SHP77 treated with DMSO at 0.1 percent for 48 hours (cell line): ENCODE results near the gene KIRREL3.

ENCODE experiments used
- DNase-seq: peaks from one replicate; lab custom pipeline; 2025; lab: John Stamatoyannopoulos, UW

Gene KIRREL3

DNA sequence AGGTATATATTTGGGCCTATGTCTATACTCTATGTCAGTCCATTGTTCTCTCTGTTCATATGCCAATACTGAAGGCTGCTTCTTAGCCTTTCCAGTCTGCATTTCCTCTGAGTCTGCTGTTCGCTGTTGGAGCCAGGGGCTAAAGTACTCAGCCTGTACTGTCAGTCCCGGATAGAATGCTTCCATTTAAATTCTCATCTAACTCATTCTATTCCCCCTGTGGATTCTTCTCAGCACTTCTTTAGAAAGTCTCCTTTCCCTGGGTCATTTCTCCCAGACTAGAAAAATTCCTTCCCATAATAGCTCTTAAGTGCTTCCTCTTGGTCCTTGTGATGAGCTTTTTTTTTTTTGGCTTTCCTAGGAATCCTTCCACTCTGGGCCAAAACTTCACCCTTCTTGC, 293.1 kb downstream of the KIRREL3 start:
- no peak for DNase-seq

DNA sequence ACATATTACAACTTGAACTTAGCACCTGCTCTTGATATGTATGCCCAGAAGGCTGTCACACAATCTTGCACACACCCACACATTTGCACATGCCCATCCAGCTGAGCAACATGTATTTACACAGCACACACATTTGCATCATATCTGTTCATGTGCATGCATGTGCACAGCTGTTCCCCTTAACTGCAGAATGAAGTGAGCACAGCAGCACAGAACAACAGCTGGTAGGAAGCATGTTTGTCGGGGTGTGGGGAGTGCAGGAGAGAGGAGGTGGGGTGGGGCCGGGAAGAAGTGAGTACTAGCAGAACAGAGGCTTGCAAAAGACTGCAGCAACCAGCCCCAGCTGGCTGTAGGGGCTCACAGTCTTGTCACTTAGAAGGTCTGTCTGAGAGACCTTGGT, 296.5 kb downstream of the KIRREL3 start:
- DNase-seq: no peak

DNA sequence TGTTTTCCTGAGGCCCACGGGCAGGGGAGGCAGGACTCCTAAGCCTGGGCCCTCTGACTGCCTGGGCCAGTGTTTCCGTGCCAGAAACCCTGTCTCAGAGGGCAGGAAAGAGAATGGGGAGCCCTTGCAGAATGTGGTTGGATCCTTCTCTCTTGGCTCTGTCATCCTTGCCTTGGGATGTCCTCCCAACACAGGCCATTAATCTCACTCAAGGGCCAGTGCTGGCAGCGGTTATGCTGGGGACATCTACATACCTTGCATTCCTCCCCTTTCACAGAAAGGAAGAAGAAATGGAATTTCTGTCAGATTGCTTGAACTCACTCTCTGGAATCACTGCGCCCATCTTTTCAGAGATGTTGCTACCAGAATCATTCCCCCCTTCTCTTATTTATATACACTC, 296.9 kb downstream of the KIRREL3 start:
- DNase-seq: no peak

DNA sequence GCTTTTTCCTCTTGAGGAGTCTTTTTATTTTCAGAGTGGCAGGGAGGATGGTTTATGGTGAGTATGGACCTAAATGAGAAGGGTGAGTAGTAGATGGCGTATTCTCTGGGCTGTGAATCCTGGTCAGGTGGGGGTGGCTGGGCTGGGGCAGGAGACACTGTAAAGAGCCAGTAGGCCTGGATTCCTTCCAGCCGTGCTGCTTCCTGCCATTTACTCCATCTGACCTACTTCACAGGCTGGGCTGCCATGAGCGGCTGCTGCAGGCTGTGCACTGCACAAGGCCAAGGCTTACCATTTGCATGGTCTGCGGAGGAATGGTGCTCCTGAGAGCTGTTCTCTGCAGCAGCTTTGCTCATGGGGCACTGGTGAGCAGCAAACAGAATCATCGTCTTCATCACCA, 297.6 kb downstream of the KIRREL3 start:
- DNase-seq: no peak

DNA sequence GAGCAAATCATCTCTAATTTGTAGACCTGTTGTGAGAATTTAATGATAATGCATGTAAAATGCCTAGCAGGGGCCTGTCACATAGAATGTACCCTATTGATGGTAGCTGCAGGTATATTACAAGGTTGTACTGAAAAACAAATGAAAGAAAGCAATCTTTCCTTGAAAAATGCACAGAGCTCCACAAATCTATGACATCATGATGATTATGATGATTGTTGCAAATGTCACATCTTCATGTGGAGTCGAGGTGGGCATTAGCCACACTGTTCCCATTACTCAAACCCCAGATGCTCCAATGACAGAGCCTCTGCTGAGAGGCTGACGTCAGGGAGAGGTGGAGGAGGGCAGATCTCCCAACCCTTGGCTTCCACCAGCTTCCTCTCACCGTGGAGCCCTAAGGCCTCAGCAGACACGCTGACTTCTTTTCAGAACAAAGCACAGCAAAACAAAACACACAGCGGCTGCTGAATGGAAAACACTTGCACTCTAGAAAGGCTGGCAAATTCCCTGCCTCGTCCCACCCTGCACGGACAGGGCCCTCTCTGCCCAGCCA, 298.3 kb downstream of the KIRREL3 start:
- DNase-seq: no peak

DNA sequence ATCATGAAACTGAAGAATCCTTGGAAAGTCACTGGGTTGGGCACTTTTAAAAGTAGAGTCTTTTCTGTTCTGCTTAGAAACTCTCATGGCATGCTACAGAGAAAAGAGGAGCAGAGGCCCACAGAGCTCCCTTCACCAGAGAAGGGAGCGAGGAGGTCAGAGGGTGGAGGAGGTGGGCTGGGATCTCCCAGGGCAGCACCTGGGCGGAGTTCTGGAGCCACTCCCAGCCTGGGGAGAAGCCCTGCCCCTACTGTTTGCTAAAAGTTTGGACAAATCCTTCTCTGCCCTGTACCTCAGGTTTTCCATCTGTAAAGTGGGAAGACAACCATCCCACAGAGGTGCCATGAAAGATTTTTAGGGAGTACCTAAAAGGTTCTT, 299.1 kb downstream of the KIRREL3 start:
- no peak for DNase-seq

DNA sequence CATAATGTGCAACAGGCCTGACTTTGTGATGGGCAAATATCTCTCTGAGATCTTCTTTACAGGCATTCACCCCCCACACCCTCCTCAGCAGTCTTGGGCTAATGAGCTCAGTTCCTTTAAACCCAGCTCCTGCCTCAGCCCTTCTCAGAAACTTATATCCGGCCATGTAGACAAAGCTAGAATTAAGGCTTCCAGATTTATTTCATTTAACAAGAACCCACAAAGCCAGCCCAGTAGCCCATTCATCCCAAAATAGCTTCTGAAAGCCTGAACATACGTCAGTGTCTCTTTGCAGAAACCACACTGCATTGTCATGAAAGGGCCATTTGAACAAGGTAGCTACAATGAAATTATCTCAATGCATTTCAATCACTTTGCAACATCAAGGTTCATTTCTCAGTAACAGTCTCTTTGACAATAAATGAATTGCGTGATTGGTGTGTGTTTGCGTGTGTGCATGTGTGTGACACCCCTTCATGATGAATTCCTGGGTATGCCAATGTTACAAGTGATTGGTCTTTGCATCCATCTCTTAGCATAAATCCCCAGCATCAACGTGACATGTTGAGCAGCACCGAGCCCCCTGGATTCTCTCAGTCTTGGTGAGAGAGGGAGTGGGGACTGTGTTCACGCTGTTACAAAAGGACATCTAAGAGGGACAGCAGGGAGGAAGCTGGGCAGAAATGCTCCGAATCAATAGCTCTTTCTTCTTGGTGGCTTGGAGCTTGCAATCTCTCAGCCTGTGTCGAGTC, 299.6 kb downstream of the KIRREL3 start:
- no peak for DNase-seq

DNA sequence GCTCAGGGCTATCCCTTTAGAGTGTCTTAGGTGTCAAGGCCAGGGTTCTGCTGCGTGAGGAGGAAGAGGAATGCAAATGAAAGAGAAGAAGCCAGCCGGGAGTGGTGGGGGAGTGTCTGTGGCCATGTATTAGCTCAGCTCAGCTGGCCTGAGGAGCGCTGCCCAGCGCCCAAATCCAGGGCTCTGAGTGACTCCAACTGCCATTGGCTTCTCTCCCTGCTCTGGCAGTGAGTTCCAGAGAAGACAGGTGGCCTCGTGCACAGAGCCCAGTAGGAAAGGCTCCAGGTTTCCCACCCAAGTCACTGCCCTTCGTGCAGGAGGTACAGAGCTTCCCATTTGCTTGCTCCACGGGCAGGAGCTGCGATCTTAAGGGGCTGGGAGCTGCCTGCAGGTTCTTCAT, 302.0 kb downstream of the KIRREL3 start:
- DNase-seq: no peak

DNA sequence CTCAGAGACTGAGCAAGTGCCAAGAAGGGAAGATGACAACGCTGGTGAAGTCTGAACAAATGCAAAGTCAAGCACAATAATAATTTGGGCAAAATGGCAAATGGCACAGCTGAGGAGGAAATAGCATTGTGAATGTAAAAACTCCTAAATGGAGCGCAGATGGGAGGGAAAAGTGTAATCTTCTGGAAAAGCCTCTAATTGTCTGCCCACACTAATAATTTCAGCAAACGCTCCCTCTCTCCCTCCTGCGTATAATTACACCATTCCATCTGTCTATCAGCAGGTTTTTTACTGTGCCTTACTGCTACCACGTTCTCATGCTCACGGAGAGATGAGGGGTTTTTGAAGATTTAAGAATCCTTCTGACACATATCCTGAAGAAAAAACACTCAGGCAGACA, 302.6 kb downstream of the KIRREL3 start:
- DNase-seq: no peak

DNA sequence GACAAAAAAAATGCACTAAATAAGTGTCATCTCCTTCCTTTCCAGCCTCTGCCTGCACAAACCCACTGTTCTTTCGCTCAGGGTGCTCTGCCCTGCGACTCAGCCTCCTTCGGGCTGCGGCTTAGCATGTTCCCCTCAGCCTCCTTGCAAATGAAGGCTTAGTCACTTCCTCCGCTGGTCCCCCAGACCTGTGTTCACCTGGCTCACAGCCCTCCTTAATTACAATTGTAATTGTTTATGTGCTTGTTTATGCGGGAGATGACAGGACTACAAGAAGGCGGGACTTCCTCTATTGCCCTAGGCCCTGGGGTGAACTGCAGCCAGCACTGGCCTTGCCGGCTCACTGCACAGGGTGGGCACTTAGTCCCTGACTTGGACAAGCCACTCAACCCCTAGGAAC, 303.6 kb downstream of the KIRREL3 start:
- no peak for DNase-seq

DNA sequence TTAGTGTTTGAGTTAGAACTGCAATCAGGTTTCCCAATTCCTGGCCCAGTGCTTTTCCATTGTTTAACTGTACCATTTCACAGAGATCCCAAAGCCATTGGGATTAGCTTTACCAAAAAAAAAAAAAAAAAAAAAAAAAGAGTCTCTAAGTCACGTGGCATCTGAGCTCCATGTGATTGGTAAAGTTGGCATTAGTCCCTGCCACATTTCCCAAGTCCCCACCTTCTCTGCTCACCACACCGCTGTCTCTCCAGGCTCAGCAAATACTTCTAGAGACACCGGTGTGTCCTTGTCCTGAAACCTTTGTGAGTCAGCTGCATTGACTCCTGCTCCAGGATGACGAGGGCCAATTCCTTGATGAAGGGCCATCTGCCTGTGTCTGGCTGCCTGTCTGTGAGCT, 305.3 kb downstream of the KIRREL3 start:
- DNase-seq: no peak

DNA sequence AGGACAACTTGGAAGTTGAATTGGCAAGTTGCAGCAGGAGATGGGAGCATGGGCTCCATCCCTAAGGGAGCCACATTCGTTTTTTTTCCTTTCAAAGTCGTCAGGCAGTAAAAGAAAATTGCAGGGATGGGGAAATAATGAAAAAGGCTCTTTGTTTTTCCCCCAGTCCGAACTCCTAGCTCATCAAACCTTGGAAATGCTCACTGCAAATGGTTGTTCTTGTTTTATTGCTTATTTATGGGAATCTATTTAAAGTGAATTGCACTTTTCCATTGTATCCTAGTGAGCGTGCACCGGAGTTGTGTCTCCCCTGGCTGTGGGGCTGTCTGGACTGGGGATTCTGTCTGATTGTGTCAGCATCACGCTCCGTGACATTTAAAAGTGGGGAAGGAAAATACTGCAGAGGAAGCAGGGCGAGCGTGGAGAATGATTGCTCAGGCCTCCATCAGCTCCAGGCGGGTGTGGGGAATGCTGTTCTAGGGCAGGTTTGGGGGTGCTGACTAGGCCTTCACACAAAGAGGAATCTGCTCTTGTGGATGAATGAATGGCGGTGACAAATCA, 306.4 kb downstream of the KIRREL3 start:
- no peak for DNase-seq

DNA sequence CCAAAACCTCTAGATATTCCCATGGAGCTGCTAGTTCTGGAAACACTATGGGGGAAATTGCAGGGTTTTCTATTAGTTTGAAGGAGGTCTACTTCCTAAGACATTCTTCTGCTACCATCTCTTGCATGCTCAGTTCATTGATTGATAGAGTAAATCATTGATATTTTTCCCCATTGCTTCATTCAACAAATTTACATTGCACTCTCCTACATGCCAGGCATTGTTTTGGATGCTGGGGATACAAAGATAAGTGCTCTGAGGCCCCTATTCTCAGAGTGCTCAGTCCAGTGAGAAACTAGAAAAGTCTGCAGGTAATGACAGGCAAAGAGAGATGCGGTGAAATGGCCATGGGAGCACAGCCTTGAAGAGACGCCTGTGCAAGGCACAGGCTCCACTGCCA, 313.1 kb downstream of the KIRREL3 start:
- DNase-seq: no peak

DNA sequence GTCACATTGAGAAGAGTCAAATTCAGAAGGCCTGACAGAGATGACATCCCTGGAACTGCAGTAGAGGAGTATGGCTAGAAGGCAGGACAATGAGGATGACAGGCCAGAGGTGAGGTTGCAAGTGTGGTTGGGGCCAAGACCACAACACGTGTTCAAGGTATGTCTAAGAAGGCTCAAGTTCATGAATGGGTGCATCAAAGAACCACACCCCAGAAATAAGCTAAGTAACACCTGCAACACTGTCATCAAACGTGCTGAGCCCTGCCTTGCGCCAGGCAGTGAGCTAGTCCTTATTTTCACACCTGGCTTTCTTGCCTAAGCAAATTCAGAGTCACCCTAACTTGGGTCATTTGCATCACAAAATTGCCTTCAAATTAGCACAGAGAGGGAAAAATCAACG, 313.6 kb downstream of the KIRREL3 start:
- no peak for DNase-seq

DNA sequence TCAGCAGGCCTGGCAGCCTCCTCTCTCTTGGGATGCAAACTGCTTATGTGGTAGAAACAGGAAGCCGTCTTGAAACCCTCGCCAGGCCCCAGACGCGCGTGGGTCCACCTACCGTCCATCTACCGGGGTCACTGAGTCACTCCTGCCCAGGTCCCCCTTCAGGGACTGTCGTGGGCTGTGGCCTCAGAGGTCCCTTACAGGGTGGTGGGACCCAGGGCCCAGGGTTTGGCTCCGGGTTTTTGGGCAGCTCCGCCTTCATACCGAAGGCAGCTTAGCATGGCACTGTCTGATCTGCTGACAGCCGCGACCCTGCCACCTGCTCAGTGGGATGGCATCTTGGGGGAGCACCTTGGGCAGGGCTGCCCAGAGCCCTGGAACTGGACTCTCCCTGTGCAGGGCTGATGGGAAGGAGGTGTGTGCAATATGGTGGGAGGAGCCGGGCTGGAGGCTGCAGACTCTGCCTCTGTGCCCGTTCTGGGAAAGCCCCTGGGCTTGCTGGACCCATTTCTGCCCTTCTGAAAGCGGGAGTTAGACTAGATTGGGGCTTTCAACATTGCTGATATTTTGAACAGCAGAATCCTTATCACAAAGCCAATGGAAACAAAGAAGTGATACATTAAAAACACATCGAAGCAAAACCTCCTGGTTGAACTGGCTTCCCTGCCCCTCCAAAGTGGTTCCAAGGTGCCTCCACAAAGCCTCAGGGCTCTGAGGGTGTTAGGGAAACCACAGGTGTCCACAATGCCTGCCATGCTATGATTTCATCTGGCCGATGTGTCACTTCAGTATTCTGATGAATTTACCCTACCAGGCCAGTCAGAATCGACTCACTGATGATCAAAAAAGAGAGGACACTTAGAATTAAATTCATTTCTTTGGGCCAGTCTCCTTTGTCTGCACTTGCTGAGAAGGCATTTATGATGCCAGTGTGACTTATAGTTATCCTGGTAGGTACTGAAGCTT, 316.5 kb downstream of the KIRREL3 start:
- no peak for DNase-seq

DNA sequence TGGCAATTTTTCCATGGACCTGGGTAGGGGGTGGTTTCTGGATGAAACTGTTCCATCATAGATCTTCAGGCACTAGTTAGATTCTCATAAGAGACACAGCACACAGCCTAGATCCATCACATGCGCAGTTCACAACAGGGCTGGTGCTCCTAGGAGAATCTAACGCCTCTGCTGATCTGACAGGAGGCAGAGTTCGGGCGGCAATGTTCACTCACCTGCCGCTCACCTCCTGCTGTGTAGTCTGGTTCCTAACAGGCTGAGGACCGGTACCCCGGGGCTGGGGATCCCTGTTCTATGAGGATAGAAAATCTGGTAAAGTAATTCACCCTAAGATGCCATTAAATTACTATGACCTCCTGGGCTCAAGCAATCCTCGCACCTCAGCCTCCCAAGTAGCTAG, 318.0 kb downstream of the KIRREL3 start:
- DNase-seq: no peak

DNA sequence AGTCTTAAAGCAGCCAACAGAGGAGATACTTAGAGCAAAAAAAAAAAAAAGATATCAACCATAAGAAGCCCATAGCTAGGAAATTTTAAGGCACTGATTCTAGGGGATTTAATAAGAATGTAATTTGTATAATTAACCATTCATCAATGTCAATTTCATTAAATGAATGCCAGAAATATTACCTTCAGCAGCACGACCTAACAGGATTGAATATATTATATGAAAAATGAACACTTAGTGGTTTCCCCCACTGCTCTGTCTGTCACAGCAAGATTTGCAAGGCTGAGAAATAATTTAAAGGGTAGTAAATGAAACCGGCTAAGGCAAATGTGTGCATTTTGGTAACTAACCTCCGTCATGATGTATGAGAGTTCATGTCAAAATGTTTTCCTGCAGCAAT, 319.9 kb downstream of the KIRREL3 start:
- no peak for DNase-seq

DNA sequence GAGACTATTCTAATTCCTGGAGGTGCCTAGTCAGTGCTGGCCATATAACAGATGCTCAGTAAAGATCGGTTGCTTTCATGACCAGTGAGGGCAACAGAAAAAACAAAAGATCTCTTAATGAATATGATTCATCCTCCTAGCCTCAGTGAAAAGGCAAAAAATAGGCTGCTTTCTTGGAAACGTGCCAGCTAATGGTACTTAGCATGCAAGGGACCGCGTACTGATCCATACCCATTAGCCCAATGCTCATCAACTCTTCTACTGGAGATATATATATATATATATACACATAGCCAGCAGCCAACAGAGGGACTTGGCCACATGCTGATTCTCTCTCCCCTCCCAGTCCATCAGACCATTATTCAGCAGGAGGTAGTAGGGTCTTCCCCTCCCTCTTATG, 320.4 kb downstream of the KIRREL3 start:
- no peak for DNase-seq

DNA sequence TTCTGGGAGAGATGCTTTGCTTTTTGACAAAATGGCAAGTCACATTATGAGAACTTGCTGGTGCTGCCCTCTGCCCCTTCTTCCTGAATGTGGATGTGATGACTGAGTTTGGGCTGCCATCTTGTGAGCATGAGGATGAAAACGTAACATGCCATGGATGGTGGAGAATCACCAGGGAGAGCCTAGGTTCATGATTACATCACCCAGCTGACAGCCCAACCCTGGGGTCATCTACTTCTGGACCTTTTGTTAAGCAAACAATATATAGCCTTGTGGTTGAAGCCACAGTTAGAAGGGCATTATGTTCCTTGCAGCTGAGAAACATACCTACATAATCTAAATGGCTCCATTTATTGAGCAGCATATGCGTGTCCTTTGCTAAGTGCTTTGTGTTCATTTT, 321.5 kb downstream of the KIRREL3 start:
- DNase-seq: no peak

DNA sequence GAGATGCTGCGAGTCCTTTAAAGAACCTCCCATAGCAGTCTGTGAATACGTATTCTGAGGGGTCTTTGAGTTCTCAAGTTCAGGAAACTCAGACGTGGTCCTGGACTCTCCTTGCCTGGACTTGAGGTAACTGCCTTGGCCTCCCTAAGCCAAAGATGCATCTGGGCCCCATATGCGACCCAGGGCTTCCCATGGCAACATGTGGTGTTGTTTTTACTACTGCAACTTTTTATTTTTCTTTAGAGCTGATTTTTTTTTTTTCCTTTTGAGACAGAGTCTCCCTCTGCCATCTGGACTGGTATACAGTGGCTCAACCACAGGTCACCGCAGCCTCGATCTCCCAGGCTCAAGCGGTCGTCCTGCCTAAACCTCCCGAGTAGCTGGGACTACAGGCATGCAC, 324.0 kb downstream of the KIRREL3 start:
- no peak for DNase-seq

DNA sequence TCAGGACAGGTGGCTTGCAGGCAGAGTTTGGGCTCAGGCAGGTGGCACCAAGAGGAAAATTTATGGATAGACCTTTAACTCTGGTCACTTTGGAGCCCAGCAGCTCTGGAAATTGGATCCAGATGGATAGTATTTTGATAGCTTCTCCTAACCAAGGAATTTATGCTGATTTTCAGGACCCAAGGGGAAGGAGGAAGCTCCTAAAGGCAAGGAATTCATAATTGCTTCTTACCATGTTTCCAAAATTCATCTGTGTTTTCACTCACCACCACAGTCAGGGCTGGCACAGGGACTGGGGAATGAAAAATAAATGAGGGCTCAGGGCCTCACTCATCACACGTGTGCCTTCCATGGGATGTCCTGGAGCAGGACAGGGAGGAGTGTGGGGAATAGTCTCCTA, 327.3 kb downstream of the KIRREL3 start:
- no peak for DNase-seq

DNA sequence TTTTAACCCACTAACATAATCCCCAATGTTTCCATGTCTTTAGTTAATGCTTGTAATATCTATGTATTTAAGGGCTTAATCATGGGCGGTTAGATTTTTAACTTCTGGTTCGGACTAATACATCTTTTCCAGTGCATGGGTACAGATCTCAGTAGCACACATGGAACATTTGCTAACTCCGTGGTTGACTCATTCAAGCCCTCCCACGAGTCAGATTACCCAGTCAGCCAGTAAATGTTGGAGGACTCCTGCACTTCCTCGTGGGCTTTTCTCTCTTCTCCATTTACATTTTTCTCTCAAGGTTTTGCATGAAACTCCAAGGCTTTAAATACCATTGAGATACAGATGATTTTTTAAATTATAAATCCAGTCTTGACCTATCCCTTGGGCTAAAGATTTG, 331.2 kb downstream of the KIRREL3 start:
- no peak for DNase-seq

DNA sequence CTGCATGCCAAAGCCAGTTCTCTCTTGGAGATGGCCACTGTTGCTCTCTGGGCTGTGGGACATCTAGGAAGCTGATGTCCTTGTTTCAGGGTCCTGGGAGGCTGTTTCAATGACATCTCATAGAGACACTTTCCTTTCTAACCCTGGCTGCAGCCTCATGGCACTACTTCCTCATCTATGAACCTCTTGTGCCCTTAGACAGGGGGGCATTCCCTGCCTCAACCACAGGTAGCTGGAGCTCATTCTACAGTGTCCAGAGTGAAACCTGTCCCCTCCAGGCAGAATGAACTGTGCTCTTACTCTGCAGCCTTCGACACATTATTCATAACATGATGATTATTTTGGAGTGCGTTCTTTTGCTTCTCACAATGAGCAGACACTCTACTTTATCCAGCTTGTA, 335.9 kb downstream of the KIRREL3 start:
- no peak for DNase-seq
